ENCODE results near the gene INPP5D.

DNA sequence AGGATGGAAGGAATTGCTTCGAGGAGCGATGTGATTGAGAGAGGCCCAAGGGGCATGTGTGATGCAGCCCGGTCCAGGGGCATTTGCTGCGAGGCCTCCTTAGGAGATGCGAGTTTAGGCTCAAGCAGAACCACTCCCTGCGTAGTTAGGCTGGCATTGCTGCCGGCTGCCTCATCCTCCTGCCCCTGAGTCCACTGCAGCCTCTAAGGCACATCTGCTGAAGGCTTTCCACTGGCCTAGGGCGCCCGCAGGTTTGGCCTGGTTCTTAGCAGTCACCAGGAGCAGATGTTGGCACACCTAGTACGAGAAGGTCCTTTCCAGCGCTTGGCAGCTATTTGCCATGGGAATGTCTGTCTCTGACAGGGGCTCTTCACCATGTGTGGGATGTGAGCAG is 20.7 kb downstream of the INPP5D start:
- no peak for TF ChIP-seq EZH2phosphoT487 (IDR thresholded peaks at IDR 0.05; ENCODE audit: low read depth)
- TF ChIP-seq, protein P1, sequence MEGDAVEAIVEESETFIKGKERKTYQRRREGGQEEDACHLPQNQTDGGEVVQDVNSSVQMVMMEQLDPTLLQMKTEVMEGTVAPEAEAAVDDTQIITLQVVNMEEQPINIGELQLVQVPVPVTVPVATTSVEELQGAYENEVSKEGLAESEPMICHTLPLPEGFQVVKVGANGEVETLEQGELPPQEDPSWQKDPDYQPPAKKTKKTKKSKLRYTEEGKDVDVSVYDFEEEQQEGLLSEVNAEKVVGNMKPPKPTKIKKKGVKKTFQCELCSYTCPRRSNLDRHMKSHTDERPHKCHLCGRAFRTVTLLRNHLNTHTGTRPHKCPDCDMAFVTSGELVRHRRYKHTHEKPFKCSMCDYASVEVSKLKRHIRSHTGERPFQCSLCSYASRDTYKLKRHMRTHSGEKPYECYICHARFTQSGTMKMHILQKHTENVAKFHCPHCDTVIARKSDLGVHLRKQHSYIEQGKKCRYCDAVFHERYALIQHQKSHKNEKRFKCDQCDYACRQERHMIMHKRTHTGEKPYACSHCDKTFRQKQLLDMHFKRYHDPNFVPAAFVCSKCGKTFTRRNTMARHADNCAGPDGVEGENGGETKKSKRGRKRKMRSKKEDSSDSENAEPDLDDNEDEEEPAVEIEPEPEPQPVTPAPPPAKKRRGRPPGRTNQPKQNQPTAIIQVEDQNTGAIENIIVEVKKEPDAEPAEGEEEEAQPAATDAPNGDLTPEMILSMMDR (IDR thresholded peaks at IDR 0.05; ENCODE audit: low read depth, low read length) = no peak

All from OCI-LY3 (cell line).